ENCODE data around the gene RCOR1.
"Not testable (repeated sequence)": the region's sequence is repeated elsewhere in the genome, so short reads cannot be mapped to it uniquely, and the experiment has no call there.

Gene RCOR1

DNA sequence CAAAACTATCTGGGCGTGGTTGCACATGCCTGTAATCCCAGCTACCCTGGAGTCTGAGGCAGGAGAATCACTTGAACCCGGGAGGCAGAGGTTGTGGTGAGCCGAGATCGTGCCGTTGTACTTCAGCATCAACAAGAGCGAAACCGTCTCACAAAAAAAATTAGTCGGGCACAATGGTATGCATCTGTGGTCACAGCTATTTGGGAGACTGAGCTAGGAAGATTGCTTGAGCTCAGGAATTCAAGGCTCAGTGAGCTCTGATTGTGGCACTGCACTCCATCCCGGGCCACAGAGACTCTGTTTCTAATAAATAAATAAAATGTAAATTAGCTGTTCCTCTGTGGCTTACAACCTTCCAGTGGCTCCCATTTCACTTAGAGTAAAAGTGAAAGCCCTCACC, 28.0 kb downstream of the RCOR1 start:
- H3K36me3 Mint-ChIP-seq: peaks cover 10% of the 10 kb centered on the region
- H3K27me3 Mint-ChIP-seq: no peaks in the 10 kb centered on the region
- H3K4me1 Mint-ChIP-seq: peaks cover 5% of the 10 kb centered on the region
- no peaks in the 10 kb centered on the region for H3K9me3 Mint-ChIP-seq
- H3K4me3 Mint-ChIP-seq: no peak overlapping the region
- CTCF ChIA-PET: no interaction called here
- no peak for DNase-seq
- H3K27ac Mint-ChIP-seq: no peak overlapping the region

DNA sequence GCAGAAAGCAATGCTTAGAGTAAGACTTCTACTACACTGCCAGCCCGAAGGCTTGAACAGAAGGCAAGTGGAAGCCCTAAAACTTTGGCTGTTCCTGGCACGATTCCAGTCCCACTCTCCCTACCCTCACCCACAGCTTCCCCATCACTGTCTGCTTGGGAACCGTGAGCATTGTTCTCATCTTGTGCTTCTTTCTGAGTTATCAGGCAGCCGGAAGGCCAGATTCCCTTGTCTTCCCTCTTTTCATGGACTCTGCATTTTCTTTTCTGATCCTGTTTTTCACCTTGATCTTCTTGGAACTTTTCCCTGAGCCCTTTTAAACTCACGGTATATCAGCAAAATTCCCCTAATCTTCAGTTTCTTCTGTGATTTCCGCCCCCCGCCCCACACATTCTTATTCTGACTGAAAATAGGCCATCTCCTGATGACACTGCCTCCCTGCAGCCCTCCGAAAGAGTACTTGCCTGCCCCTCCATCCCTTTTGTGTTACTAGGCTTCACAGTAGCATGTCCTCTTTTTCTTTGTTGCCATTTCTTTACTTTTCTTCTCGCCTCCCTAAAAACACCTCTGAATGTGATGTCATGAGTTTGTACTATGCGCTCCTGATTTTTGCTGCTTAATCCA, 29.9 kb downstream of the RCOR1 start:
- Mint-ChIP-seq H3K36me3 (peaks cover 5% of the 10 kb centered on the region), H3K4me1 (peaks cover 15% of the 10 kb centered on the region), H3K27me3 (no peaks in the 10 kb centered on the region), H3K27ac (no peak overlapping the region), H3K9me3 (no peaks in the 10 kb centered on the region), H3K4me3 (no peak overlapping the region)
- no peak for DNase-seq
- CTCF ChIA-PET: no interaction called here

DNA sequence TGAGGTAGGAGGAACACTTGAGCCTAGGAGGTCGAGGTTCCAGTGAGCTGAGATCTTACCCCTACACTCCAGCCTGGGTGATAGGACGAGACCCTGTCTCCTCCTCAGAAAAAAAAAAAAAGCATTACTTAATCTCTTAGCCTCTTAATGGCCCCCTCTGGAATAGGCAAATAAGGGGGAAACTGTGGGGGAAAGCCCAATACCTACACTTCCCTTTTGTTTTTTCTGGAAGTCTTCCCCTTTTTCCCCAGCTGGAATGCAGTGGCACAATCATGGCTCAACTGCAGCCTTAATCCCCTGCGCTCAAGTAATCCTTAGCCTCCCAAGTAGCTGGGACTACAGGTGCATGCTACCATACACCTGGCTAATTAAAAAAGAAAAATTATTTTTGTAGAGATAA, 32.2 kb downstream of the RCOR1 start:
- Mint-ChIP-seq H3K9me3 (no peaks in the 10 kb centered on the region), H3K4me1 (peaks cover 15% of the 10 kb centered on the region), H3K36me3 (peaks cover 7% of the 10 kb centered on the region), H3K27ac (no peak overlapping the region), H3K27me3 (no peaks in the 10 kb centered on the region), H3K4me3 (no peak overlapping the region)
- no peak for DNase-seq
- CTCF ChIA-PET: interaction anchor here (1.0 kb wide), 1 partner anchor 100 kb away, joined by 3 read pairs; no protein-coding TSS in a partner anchor

DNA sequence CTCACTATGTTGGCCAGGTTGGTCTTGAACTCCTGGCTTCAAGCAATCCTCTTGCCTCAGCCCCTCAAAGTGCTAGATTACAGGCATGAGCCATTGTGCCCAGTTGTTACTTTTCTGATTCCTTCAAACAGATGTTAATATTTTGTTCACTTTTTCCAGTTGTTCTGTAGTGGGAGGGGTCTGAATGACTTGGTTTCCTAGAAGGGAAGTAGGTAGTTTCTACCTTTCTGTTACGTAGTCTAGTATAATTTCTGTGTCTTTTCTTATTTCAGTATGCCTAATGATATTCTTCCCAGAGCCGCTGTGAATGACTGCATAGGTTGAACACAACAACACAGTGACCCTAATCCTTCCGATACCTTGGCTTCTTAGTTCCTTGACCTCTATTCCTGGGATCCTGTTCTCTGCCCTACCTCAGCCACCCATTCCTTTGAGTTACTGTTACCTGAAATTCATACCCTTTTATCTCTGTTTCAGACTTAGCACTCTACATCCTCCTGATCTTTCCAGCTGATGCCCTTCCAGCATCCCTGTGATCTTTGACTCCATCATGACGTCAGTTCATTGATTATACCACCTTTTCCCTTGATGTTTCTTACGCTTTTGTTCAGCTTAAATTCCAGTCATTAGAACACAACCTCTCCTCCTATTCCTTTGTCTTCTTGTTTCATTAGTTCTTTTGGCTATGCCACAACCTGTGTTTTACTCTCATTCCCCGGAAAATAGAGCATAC, 33.3 kb downstream of the RCOR1 start:
- Mint-ChIP-seq H3K4me3 (no peak overlapping the region), H3K9me3 (no peaks in the 10 kb centered on the region), H3K4me1 (peaks cover 15% of the 10 kb centered on the region), H3K36me3 (peaks cover 6% of the 10 kb centered on the region), H3K27ac (no peak overlapping the region), H3K27me3 (no peaks in the 10 kb centered on the region)
- CTCF ChIA-PET: interaction anchor here (1.0 kb wide), 1 partner anchor 101 kb away, joined by 3 read pairs; no protein-coding TSS in a partner anchor
- DNase-seq: no peak

DNA sequence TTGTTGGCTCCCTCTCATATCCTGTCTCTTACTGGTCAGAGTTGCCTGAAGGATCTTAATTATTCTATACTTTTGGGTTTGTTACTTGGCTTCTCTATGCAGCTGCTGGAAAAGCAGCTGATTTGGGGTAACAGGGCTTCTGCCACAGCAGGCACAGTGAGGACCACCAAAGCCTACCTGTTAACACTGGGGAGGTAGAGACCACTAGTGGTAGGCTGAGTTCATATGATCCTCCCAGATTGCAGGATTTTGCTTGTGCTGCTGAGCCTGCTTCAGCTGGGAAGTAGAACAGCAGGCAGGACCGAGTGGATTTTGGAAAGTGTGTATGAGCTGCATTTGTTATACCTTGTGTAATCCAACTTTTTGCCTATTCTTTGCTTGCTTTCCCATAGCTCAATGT, 34.1 kb downstream of the RCOR1 start:
- CTCF ChIA-PET: no interaction called here
- Mint-ChIP-seq H3K4me1 (peaks cover 15% of the 10 kb centered on the region), H3K27ac (no peak overlapping the region)

DNA sequence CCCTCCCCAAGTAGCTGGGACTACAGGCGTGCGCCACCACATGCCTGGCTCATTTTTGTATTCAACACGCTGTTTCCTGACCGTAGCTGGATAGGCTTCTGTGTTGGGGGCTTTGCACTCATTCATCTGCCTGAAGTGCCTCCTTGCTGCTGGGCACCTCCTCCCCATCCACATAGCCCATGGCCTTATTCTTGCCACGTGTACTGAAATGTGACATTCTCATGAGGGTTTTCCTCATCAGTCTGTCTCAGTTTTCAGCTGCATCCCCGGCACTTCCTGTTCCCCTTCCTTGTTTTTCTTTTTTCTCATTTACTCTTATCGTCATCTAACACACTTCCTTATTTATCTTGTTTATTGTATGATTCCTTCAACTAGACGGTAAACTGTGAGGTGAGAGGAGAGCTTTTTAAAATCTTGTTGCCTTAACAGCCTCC, 36.6 kb downstream of the RCOR1 start:
- H3K9me3 Mint-ChIP-seq: no peaks in the 10 kb centered on the region
- H3K4me1 Mint-ChIP-seq: peaks cover 12% of the 10 kb centered on the region
- no peak for DNase-seq
- no peak overlapping the region for H3K4me3 Mint-ChIP-seq
- no peak overlapping the region for H3K27ac Mint-ChIP-seq
- CTCF ChIA-PET: no interaction called here
- peaks cover 4% of the 10 kb centered on the region for H3K36me3 Mint-ChIP-seq
- no peaks in the 10 kb centered on the region for H3K27me3 Mint-ChIP-seq

More for the DNA sequence above, 34.1 kb downstream of the RCOR1 start:
- Mint-ChIP-seq H3K36me3 (peaks cover 4% of the 10 kb centered on the region), H3K27me3 (no peaks in the 10 kb centered on the region), H3K4me3 (no peak overlapping the region), H3K9me3 (no peaks in the 10 kb centered on the region)
- DNase-seq: no peak

DNA sequence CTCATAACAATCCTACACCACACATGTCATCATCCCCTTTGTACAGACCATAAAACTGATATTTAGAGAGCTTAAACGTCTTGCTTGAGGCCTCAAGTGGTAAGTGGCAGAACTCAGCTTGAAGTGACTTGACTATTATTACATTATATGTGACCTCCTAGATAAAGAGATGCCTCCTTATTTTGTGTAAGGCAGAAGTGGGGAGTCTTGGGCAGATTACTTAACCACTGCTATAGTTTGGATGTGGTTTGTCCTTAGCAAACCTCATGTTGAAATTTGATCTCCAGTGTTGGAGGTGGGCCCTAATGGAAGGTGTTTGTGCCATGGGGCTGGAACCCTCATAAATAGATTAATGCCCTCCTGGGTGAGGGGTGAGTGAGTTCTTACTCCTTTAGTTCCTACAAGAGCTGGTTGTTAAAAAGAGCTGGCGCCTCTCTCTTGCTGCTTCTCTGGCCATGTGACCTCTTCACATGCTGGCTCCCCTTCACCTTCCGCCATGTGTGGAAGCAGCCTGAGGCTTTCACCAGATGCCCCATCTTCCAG, 37.4 kb downstream of the RCOR1 start:
- Mint-ChIP-seq H3K4me1 (peaks cover 16% of the 10 kb centered on the region), H3K9me3 (no peaks in the 10 kb centered on the region), H3K27ac (no peak overlapping the region), H3K27me3 (no peaks in the 10 kb centered on the region), H3K36me3 (peaks cover 4% of the 10 kb centered on the region), H3K4me3 (no peak overlapping the region)
- CTCF ChIA-PET: no interaction called here
- DNase-seq: no peak

DNA sequence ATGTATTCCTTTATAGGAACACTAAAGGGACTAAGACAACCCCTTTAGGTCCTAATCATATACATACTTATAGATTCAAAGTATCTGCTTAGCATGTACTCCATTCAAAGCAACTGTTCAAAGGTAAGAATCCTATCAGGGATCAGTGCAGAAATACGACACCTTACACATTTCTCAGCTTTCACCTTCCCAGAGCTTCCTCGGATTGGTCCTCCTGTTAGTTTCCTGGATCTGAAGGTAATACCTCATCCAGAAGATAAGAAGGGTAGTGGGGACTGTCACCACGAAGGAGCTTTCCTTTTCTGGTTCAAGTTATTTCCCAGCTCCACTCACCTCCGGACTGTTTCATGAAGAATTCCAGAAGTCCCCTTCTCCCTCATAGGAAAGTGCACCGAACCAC, 38.0 kb downstream of the RCOR1 start:
- H3K9me3 Mint-ChIP-seq: no peaks in the 10 kb centered on the region
- H3K27ac Mint-ChIP-seq: no peak overlapping the region
- H3K4me1 Mint-ChIP-seq: peaks cover 16% of the 10 kb centered on the region
- no peaks in the 10 kb centered on the region for H3K27me3 Mint-ChIP-seq
- peaks cover 4% of the 10 kb centered on the region for H3K36me3 Mint-ChIP-seq
- CTCF ChIA-PET: no interaction called here
- no peak overlapping the region for H3K4me3 Mint-ChIP-seq
- no peak for DNase-seq

DNA sequence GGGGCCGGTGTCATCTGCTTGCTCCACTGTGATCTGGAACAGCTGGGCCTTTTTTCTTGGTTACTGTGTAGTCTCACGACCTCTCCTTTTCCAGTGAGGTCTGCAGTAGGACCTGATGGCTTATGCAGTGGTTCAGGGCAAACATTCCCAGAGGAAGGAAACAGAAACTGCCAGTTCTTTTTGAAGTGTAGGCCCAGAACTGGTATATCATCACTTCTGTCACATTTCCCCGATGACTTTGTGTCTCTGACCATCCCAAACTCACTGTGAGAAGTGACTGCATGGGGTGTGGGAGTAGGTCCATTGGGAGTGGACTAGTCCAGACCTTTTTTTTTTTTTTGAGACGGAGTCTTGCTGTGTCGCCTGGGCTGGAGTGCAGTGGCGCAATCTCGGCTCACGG, 38.4 kb downstream of the RCOR1 start:
- H3K9me3 Mint-ChIP-seq: no peaks in the 10 kb centered on the region
- H3K4me1 Mint-ChIP-seq: peaks cover 11% of the 10 kb centered on the region
- peaks cover 4% of the 10 kb centered on the region for H3K36me3 Mint-ChIP-seq
- H3K27ac Mint-ChIP-seq: no peak overlapping the region
- no peak overlapping the region for H3K4me3 Mint-ChIP-seq
- DNase-seq: no peak
- H3K27me3 Mint-ChIP-seq: no peaks in the 10 kb centered on the region
- CTCF ChIA-PET: no interaction called here

DNA sequence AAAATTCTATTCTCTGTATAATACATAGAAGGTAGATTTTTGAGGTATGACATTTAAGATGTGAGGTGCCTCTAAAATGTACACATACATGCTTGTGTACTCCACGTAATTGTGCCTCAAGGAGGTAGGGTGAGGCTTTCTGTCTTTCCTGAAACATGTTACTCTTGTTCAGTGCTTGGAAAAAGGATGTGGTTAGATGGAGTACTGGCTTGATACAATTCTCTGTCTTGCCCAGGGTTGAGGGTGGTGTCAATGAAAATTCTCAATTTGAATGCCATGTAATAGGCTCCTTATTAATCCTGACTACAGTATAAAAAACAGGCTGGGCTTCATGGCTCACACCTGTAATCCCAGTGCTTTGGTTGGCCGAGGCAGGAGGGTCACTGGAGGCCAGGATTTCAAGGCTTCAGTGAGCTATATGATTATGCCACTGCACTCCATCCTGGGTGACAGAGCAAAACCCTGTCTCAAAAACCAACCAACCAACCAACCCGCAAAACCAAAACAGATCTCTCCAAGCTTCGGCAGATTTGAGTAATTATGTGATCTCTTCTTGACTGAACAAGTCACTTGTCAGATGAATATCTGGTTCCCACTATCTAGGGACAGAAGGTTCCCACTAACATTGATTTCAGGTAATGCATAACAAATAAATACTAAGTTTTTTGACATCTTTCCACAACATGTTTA, 41.6 kb downstream of the RCOR1 start:
- no peak for DNase-seq
- no peaks in the 10 kb centered on the region for H3K27me3 Mint-ChIP-seq
- peaks cover 6% of the 10 kb centered on the region for H3K4me1 Mint-ChIP-seq
- no peaks in the 10 kb centered on the region for H3K9me3 Mint-ChIP-seq
- H3K27ac Mint-ChIP-seq: no peak overlapping the region
- CTCF ChIA-PET: no interaction called here
- H3K4me3 Mint-ChIP-seq: no peak overlapping the region
- no peaks in the 10 kb centered on the region for H3K36me3 Mint-ChIP-seq

DNA sequence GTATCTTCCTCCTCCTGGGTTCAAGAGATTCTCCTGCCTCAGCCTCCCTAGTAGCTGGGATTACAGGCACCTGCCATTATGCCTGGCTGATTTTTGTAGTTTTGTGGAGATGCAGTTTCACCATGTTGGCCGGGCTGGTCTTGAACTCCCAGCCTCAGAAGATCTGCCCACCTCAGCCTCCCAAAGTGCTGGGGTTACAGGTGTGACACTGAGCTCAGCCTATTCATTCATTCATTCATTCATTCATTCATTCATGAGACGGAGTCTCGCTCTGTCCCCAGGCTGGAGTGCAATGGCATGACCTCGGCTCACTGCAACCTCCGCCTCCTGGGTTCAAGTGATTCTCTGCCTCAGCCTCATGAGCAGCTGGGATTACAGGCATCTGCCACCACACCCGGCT, 47.2 kb downstream of the RCOR1 start:
- CTCF ChIA-PET: interaction anchor here (0.7 kb wide), 1 partner anchor 913 kb away, joined by 3 read pairs; no protein-coding TSS in a partner anchor
- not testable (repeated sequence) for H3K9me3 Mint-ChIP-seq, H3K4me3 Mint-ChIP-seq, H3K4me1 Mint-ChIP-seq, H3K27ac Mint-ChIP-seq, H3K27me3 Mint-ChIP-seq, DNase-seq, H3K36me3 Mint-ChIP-seq

DNA sequence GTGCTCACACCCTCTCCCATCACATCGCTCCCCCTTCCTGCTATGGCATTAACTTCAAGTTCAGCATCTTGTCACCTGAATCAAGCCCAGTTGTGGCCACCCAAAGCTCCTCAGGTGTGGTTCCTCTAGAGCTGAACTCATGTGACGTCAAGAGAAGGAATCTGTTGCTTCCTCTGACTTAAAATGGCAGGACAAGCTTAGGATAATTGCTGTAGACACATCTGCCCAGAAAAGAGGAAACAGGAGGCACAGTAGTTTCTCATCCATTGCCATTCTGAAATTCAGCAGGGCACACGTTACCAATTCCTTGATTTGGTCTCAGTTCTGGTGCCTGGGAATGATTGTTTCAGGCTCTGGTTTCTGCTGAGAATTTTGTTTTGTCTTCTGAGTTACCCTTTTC, 52.1 kb downstream of the RCOR1 start:
- H3K36me3 Mint-ChIP-seq: no peaks in the 10 kb centered on the region
- no peak overlapping the region for H3K27ac Mint-ChIP-seq
- CTCF ChIA-PET: no interaction called here
- no peak for DNase-seq
- H3K27me3 Mint-ChIP-seq: no peaks in the 10 kb centered on the region
- H3K4me3 Mint-ChIP-seq: no peak overlapping the region
- no peaks in the 10 kb centered on the region for H3K9me3 Mint-ChIP-seq
- H3K4me1 Mint-ChIP-seq: peaks cover 19% of the 10 kb centered on the region

DNA sequence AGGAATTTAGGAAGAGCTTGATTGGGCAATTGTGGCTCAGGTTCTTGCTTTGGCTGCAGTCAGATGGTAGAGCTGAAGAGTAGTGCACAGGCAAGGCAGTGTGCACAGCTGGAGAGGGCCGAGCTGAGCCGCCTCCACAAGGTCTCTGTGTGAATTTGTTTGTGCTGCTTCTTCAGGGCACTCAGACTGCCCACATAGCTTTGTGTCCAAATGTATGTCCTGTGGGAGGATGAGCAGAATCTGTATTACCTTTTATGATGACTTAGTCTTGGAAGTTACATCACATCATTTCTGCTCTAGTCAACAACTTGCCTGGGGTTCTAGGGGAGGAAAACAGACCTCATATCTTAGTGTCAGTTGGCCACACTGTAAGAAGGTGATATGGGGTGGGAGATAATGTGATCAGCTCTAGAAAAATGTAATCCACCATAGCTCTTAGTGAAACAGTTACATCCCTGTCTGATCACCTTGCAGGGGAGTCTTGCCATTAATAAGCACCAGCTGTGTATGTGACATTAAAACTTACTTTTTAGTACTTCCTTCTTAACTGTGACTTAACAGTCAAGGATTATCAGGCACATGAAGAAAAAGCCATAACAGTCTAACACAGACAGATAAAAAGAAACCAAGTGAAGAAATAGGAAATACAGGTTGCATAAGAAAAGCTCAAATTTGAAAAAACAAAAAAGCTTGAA, 53.4 kb downstream of the RCOR1 start:
- Mint-ChIP-seq H3K4me1 (peaks cover 19% of the 10 kb centered on the region), H3K27me3 (no peaks in the 10 kb centered on the region), H3K27ac (no peak overlapping the region), H3K9me3 (no peaks in the 10 kb centered on the region), H3K36me3 (no peaks in the 10 kb centered on the region), H3K4me3 (no peak overlapping the region)
- CTCF ChIA-PET: interaction anchor here (0.5 kb wide), 1 partner anchor 52 kb away, joined by 4 read pairs; no protein-coding TSS in a partner anchor
- DNase-seq: no peak

DNA sequence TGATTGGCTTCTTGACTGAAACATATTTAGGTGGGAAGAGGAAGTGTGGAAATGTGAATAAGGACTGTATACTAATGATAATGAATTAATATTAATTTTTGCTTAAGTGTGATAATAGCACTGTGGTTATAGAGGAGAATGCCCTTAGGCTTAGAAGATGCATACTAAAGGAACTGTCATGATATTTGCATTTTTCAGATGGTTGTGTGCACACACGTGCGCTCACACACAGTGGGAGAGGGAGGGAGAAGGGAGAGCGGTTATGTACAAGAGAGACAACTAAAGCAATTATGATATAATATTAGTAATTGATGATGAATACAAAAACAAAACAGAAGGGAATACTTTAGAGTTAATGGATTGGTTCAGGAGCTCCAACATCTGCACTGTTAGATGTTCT, 54.2 kb downstream of the RCOR1 start:
- H3K4me1 Mint-ChIP-seq: peaks cover 19% of the 10 kb centered on the region
- H3K27ac Mint-ChIP-seq: no peak overlapping the region
- no peaks in the 10 kb centered on the region for H3K27me3 Mint-ChIP-seq

More for the DNA sequence above, 54.2 kb downstream of the RCOR1 start:
- CTCF ChIA-PET: interaction anchor here (0.5 kb wide), 1 partner anchor 52 kb away, joined by 4 read pairs; no protein-coding TSS in a partner anchor
- Mint-ChIP-seq H3K36me3 (no peaks in the 10 kb centered on the region), H3K9me3 (no peaks in the 10 kb centered on the region), H3K4me3 (no peak overlapping the region)
- DNase-seq: no peak
